Body of pancreas (tissue), 4 donors: ENCODE results near the gene MACROH2A1.

Source experiments
- POLR2A ChIP-seq, 3 donors: fragments of 450-650 bp; IDR thresholded peaks; one replicate each; pipeline ENCODE4 v1.6.1; 2016; ENCODE audit warnings: antibody characterized with exemption in 3 of 3, mild to moderate bottlenecking in 2 of 3
- TF ChIP-seq, protein P1 (sequence below), 7 experiments: fragments of 450-650 bp in 4 of 7; fragments of 200-600 bp in 3 of 7; sonication (generic) in 3 of 7; IDR thresholded peaks; one replicate each; pipeline ENCODE4 v1.5.1; 2016 to 2019; ENCODE audit warnings: antibody characterized with exemption in 7 of 7

- TF ChIP-seq, protein P1, sequence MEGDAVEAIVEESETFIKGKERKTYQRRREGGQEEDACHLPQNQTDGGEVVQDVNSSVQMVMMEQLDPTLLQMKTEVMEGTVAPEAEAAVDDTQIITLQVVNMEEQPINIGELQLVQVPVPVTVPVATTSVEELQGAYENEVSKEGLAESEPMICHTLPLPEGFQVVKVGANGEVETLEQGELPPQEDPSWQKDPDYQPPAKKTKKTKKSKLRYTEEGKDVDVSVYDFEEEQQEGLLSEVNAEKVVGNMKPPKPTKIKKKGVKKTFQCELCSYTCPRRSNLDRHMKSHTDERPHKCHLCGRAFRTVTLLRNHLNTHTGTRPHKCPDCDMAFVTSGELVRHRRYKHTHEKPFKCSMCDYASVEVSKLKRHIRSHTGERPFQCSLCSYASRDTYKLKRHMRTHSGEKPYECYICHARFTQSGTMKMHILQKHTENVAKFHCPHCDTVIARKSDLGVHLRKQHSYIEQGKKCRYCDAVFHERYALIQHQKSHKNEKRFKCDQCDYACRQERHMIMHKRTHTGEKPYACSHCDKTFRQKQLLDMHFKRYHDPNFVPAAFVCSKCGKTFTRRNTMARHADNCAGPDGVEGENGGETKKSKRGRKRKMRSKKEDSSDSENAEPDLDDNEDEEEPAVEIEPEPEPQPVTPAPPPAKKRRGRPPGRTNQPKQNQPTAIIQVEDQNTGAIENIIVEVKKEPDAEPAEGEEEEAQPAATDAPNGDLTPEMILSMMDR (IDR thresholded peaks at IDR 0.05), result no peak
- TF ChIP-seq POLR2A (IDR thresholded peaks at IDR 0.05), result no peak
These were observed 15.1 kb downstream of the MACROH2A1 start for GRCh38 chr5:135383803-135384495.
